Measurements from ENCODE around the gene NCOA3.

Gene NCOA3

DNA sequence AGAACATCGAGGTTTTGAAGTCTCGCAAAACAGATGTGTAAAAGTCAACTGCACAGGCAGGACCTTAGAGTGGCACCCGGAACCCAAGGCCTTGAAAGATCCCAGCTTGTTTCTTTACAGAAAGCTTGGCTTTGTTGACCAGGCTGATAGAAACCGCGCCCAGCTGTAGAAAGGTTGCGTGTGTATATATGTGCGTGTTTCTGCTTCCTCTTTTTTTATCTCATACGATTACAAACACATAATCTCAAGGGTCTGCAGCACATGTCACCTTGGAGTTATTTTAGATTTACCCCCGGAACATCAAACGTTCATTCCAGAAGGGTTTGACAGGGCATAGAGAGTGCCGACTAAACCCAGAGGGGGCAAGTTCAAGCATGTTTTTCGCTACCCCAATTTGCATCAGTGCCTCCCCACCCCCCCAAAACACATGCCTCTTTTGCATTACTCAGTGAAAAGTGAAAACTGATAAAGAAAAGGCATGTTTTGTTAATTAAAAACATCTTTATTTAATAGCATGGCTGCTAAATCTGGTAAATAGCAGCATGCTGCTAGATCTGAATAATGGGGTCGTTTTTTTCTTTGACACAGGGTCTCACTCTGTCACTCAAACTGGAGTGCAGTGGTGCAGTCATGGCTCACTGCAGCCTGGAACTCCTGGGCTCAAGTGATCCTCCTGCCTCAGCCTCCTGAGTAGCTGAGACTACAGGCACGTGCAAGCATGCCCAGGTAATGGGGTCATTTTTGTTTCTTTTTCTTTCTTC is 33.2 kb upstream of the NCOA3 start:
- Histone ChIP-seq H3F3A (ENCODE audit: low read depth) (no peaks in the 10 kb centered on the region), H3K36me3 (ENCODE audit: insufficient read depth, low read length) (no peaks in the 10 kb centered on the region), H3K9ac (ENCODE audit: low read depth, low read length, poor library complexity, severe bottlenecking) (no peak overlapping the region), H3K79me2 (ENCODE audit: insufficient read depth, low read length) (no peaks in the 10 kb centered on the region), H3K27me3 (ENCODE audit: insufficient read depth, low read length, poor library complexity, severe bottlenecking) (no peaks in the 10 kb centered on the region), H3K4me1 (ENCODE audit: insufficient read depth, low read length, poor library complexity, severe bottlenecking) (no peaks in the 10 kb centered on the region), H3K4me2 (ENCODE audit: low read depth, low read length, poor library complexity, severe bottlenecking) (no peak overlapping the region), H3K9me3 (ENCODE audit: insufficient read depth, low read depth, low read length) (no peaks in the 10 kb centered on the region), H2AFZ (ENCODE audit: low read length) (no peak overlapping the region), H3K4me3 (ENCODE audit: low read length, poor library complexity, severe bottlenecking) (no peak overlapping the region), H4K20me1 (ENCODE audit: insufficient read depth, low read length, poor library complexity, severe bottlenecking) (no peaks in the 10 kb centered on the region), H3K9me2 (replicated peaks; ENCODE audit: low read depth, low read length) (no peaks in the 10 kb centered on the region)
- TF ChIP-seq, protein P1, sequence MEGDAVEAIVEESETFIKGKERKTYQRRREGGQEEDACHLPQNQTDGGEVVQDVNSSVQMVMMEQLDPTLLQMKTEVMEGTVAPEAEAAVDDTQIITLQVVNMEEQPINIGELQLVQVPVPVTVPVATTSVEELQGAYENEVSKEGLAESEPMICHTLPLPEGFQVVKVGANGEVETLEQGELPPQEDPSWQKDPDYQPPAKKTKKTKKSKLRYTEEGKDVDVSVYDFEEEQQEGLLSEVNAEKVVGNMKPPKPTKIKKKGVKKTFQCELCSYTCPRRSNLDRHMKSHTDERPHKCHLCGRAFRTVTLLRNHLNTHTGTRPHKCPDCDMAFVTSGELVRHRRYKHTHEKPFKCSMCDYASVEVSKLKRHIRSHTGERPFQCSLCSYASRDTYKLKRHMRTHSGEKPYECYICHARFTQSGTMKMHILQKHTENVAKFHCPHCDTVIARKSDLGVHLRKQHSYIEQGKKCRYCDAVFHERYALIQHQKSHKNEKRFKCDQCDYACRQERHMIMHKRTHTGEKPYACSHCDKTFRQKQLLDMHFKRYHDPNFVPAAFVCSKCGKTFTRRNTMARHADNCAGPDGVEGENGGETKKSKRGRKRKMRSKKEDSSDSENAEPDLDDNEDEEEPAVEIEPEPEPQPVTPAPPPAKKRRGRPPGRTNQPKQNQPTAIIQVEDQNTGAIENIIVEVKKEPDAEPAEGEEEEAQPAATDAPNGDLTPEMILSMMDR (conservative IDR thresholded peaks at IDR 0.05; ENCODE audit: low read length) = no peak
- TF ChIP-seq EZH2phosphoT487 (IDR thresholded peaks at IDR 0.05; ENCODE audit: borderline replicate concordance) = no peak

DNA sequence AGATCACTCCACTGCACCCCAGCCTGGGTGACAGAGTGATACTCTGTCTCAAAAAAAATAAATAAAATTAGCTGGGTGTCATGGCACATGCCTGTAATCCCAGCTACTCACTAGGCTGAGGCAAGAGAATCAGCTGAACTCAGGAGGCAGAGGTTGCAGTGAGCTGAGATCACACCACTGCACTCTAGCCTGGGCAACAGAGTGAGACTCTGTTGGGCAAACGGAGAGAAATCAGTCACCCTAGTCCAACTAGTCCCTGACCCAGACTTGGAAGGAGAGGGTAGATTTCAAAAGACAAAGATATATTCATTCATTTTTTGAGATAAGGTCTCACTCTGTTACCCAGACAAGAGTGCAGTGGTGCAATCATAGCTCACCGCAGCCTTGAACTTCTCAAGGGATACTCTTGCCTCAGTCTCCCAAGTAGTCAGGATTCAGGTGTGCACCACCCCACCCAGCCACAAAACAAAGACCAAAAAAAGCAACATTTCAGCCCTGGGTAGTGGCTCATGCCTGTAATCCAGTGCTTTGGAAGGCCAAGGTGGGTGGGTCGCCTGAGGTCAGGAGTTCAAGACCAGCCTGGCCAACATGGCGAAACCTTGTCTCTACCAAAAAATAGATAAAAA is 26.2 kb upstream of the NCOA3 start:
- no peak for TF ChIP-seq EZH2phosphoT487 (IDR thresholded peaks at IDR 0.05; ENCODE audit: borderline replicate concordance)
- TF ChIP-seq, protein P1 (conservative IDR thresholded peaks at IDR 0.05; ENCODE audit: low read length) = no peak
- H3K9ac ChIP-seq (ENCODE audit: low read depth, low read length, poor library complexity, severe bottlenecking) = no peak overlapping the region
- no peaks in the 10 kb centered on the region for H3K4me1 ChIP-seq (ENCODE audit: insufficient read depth, low read length, poor library complexity, severe bottlenecking)
- H3K79me2 ChIP-seq (ENCODE audit: insufficient read depth, low read length) = no peaks in the 10 kb centered on the region
- H3K36me3 ChIP-seq (ENCODE audit: insufficient read depth, low read length) = no peaks in the 10 kb centered on the region
- H4K20me1 ChIP-seq (ENCODE audit: insufficient read depth, low read length, poor library complexity, severe bottlenecking) = no peaks in the 10 kb centered on the region
- H3K27me3 ChIP-seq (ENCODE audit: insufficient read depth, low read length, poor library complexity, severe bottlenecking) = no peaks in the 10 kb centered on the region
- H3F3A ChIP-seq (ENCODE audit: low read depth) = no peaks in the 10 kb centered on the region
- H3K4me2 ChIP-seq (ENCODE audit: low read depth, low read length, poor library complexity, severe bottlenecking) = no peak overlapping the region
- no peak overlapping the region for H3K4me3 ChIP-seq (ENCODE audit: low read length, poor library complexity, severe bottlenecking)
- no peak overlapping the region for H2AFZ ChIP-seq (ENCODE audit: low read length)
- no peaks in the 10 kb centered on the region for H3K9me3 ChIP-seq (ENCODE audit: insufficient read depth, low read depth, low read length)
- no peaks in the 10 kb centered on the region for H3K9me2 ChIP-seq (replicated peaks; ENCODE audit: low read depth, low read length)

DNA sequence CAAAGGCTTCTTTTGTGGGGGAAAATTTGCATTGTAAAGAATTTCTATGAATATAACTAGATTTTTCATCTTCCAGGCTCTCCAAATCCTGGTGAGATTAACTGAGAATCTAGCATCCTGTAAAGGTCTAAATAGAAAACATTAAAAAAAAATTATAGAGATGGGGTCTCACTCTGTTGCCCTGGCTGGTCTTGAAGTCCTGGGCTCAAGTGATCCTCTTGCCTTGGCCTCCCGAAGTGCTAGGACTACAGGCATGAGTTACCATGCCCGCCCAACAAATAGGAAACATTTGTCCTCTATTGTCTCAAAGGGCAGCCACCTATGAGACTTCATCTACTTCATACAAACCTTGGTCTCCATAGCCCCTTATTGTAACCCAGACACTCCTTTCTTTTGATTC is 25.2 kb upstream of the NCOA3 start:
- Histone ChIP-seq H3K9me2 (replicated peaks; ENCODE audit: low read depth, low read length) (no peaks in the 10 kb centered on the region), H3K4me3 (ENCODE audit: low read length, poor library complexity, severe bottlenecking) (no peak overlapping the region), H3K4me1 (ENCODE audit: insufficient read depth, low read length, poor library complexity, severe bottlenecking) (no peaks in the 10 kb centered on the region), H4K20me1 (ENCODE audit: insufficient read depth, low read length, poor library complexity, severe bottlenecking) (no peaks in the 10 kb centered on the region), H3F3A (ENCODE audit: low read depth) (no peaks in the 10 kb centered on the region), H3K9ac (ENCODE audit: low read depth, low read length, poor library complexity, severe bottlenecking) (no peak overlapping the region), H2AFZ (ENCODE audit: low read length) (no peak overlapping the region), H3K4me2 (ENCODE audit: low read depth, low read length, poor library complexity, severe bottlenecking) (no peak overlapping the region), H3K9me3 (ENCODE audit: insufficient read depth, low read depth, low read length) (no peaks in the 10 kb centered on the region), H3K27me3 (ENCODE audit: insufficient read depth, low read length, poor library complexity, severe bottlenecking) (no peaks in the 10 kb centered on the region), H3K36me3 (ENCODE audit: insufficient read depth, low read length) (no peaks in the 10 kb centered on the region), H3K79me2 (ENCODE audit: insufficient read depth, low read length) (no peaks in the 10 kb centered on the region)
- TF ChIP-seq, protein P1 (conservative IDR thresholded peaks at IDR 0.05; ENCODE audit: low read length) = no peak
- TF ChIP-seq EZH2phosphoT487 (IDR thresholded peaks at IDR 0.05; ENCODE audit: borderline replicate concordance) = no peak
